ENCODE data around the gene SLC7A5.

- TF ChIP-seq POLR2A (IDR thresholded peaks at IDR 0.05; ENCODE audit: low read depth, low read length) (no peak; the same call in 1 of the 2 replicates), TAF1 (IDR thresholded peaks at IDR 0.05; ENCODE audit: borderline replicate concordance, low read depth, low read length) (no peak)
These were observed 39.2 kb downstream of the SLC7A5 start for GRCh38 chr16:87829988-87830672.

All from GM12892 (cell line).